Endothelial cell of umbilical vein (primary cell): ENCODE results near the gene BBLN. TPM values are rescaled to one million over a fixed set of nuclear protein-coding genes. Genes with fewer than 3 reads are reported as not detected.

Source experiments
- BruUV-seq: library from RNA; stranded (reverse); fragments of 400-500 nt; replicated peaks from 2 replicates; lab custom pipeline; 2021; lab: Mats Ljungman, UMichigan
- CTCF ChIA-PET: fragments of 300-600, 350-600 bp; sonication (Branson Sonifier 250); formaldehyde crosslinking; loops from one replicate; lab custom pipeline; 2021; ENCODE audit warnings: antibody characterized with exemption, inconsistent platforms; lab: Charles Lee
- POLR2A ChIA-PET: fragments of 300-600, 350-600 bp; sonication (Branson Sonifier 250); formaldehyde crosslinking; loops from one replicate; lab custom pipeline; 2021; ENCODE audit warnings: antibody characterized with exemption, inconsistent platforms; lab: Charles Lee
- DNase-seq: peaks from one replicate; pipeline ENCODE4 v3.0.0-alpha.2; 2011; ENCODE audit warnings: low read depth, low spot score
- FAIRE-seq: peaks from 2 replicates; lab custom pipeline; 2011; peaks lifted over from hg19 to GRCh38; lab: Jason Lieb, UNC
- H2AFZ ChIP-seq: 2 replicates; pipeline ENCODE4 v1.6.0; 2012; ENCODE audit warnings: low read depth, low read length, control low read depth, inconsistent platforms
- H3K27ac ChIP-seq: 2 replicates; pipeline ENCODE4 v1.5.1; 2011; ENCODE audit warnings: low read depth, mild to moderate bottlenecking, control low read depth, low read length, moderate library complexity; ENCODE audit not compliant: insufficient read depth
- H3K27me3 ChIP-seq, 2 experiments: 2 replicates each; pipeline versions ENCODE4 v1.6.0 to v1.6.1; 2011; ENCODE audit warnings: low read length in 2 of 2, mixed read lengths in 1 of 2; ENCODE audit not compliant: control insufficient read depth in 2 of 2, insufficient read depth in 2 of 2
- H3K36me3 ChIP-seq, 2 experiments: 2 replicates in 1 of 2; 3 replicates in 1 of 2; pipeline ENCODE4 v1.5.1; 2011; ENCODE audit warnings: low read length in 2 of 2, mild to moderate bottlenecking in 1 of 2, moderate library complexity in 1 of 2; ENCODE audit not compliant: control insufficient read depth in 2 of 2, insufficient read depth in 2 of 2; ENCODE audit errors: extremely low read depth in 1 of 2
- H3K4me1 ChIP-seq: 3 replicates; pipeline ENCODE4 v1.5.1; 2011; ENCODE audit warnings: mild to moderate bottlenecking, low read length; ENCODE audit not compliant: control insufficient read depth, insufficient read depth; ENCODE audit errors: extremely low read depth
- H3K4me2 ChIP-seq: 2 replicates; pipeline ENCODE4 v1.6.1; 2011; ENCODE audit warnings: low read length, control low read depth, mixed read lengths; ENCODE audit not compliant: insufficient read depth
- H3K4me3 ChIP-seq, 3 experiments: fragments of 200-600 bp in 1 of 3; sonication (generic), shearing (Covaris generic) in 1 of 3; replicated peaks in 1 of 3; 2 replicates each; pipeline ENCODE4 v1.5.1; 2011 to 2016; ENCODE audit warnings: control low read depth in 3 of 3, low read length in 3 of 3, mild to moderate bottlenecking in 2 of 3, inconsistent platforms in 1 of 3, low read depth in 1 of 3, moderate library complexity in 1 of 3; ENCODE audit not compliant: insufficient read depth in 1 of 3
- H3K79me2 ChIP-seq: 2 replicates; pipeline ENCODE4 v1.6.0; 2012; ENCODE audit warnings: low read length, inconsistent platforms; ENCODE audit not compliant: control insufficient read depth, insufficient read depth
- H3K9ac ChIP-seq: replicated peaks from 2 replicates; pipeline ENCODE3; 2011; ENCODE audit warnings: low read length, control low read depth; ENCODE audit not compliant: insufficient read depth; ENCODE audit errors: extremely low read depth
- H3K9me1 ChIP-seq: replicated peaks from 3 replicates; pipeline ENCODE4 v1.6.0; 2011; ENCODE audit warnings: mild to moderate bottlenecking, low read length; ENCODE audit not compliant: control insufficient read depth, insufficient read depth; ENCODE audit errors: extremely low read depth
- H3K9me3 ChIP-seq: replicated peaks from 2 replicates; pipeline ENCODE4 v1.5.1; 2012; ENCODE audit warnings: low read length, inconsistent platforms; ENCODE audit not compliant: control insufficient read depth, insufficient read depth
- H4K20me1 ChIP-seq: replicated peaks from 2 replicates; pipeline ENCODE3; 2011; ENCODE audit warnings: mild to moderate bottlenecking, low read length; ENCODE audit not compliant: control insufficient read depth, insufficient read depth; ENCODE audit errors: extremely low read depth
- CTCF ChIP-seq, 2 donors: IDR thresholded peaks; 1 replicate in 1 of 2; 2 replicates in 1 of 2; pipeline ENCODE4 v1.5.1; 2011; ENCODE audit warnings: low read length in 2 of 2, mild to moderate bottlenecking in 2 of 2, moderate library complexity in 2 of 2, control low read depth in 1 of 2, inconsistent platforms in 1 of 2, low read depth in 1 of 2; ENCODE audit not compliant: insufficient read depth in 1 of 2; ENCODE audit errors: extremely low read depth in 1 of 2
- EZH2 ChIP-seq: IDR thresholded peaks from 2 replicates; pipeline ENCODE4 v1.6.1; 2012; ENCODE audit warnings: borderline replicate concordance, low read depth, mild to moderate bottlenecking, moderate library complexity, low read length, inconsistent platforms; ENCODE audit not compliant: severe bottlenecking
- FOS ChIP-seq: IDR thresholded peaks from 2 replicates; pipeline ENCODE4 v1.6.1; 2011; ENCODE audit warnings: mild to moderate bottlenecking, low read length, moderate library complexity, borderline replicate concordance; ENCODE audit not compliant: insufficient read depth
- JUN ChIP-seq: IDR thresholded peaks from 2 replicates; pipeline ENCODE4 v1.6.1; 2011; ENCODE audit warnings: borderline replicate concordance, low read depth; ENCODE audit not compliant: insufficient read length, insufficient read depth
- MYC ChIP-seq: IDR thresholded peaks from one replicate; pipeline ENCODE4 v1.6.1; 2011; ENCODE audit warnings: mild to moderate bottlenecking, low read depth, low read length
- dilution Hi-C: fragments of 300-500 bp; cut with MboI; formaldehyde crosslinking; loops from one replicate; pipeline ENCODE4 v1.15.0; 2019; ENCODE audit warnings: low sequenced_read_pairs; ENCODE audit not compliant: extremely low pct_ligation_motif_present
- intact Hi-C: fragments of 100-400 bp; cut with micrococcal nuclease; formaldehyde crosslinking; loops from one replicate; pipeline ENCODE4 v1.10.0; 2022
- polyA plus RNA-seq, 4 experiments: library from polyadenylated mRNA; depleted of rRNA in 3 of 4; stranded (reverse) in 3 of 4; unstranded in 1 of 4; fragments of >200 nt; gene quantifications; 2 replicates each; pipeline versions ENCODE4 v1.2.1 to v1.2.3, GENCODE V29; 2011 to 2012; ENCODE audit warnings: missing spikeins in 1 of 4
- total RNA-seq: library from RNA; stranded (reverse); gene quantifications from 2 replicates; pipeline ENCODE4 v1.2.3, GENCODE V29; 2021

BBLN gene
- total and polyA plus RNA-seq, 2 donors (not counting 3 experiments of a cell fraction or from before 2014, with no cell fraction given) = 51.0 to 124 TPM

- dilution Hi-C loops = no loop called here
- Histone ChIP-seq H3K4me2 (no peak overlapping the region), H2AFZ (no peak overlapping the region), H3K36me3 (no peaks in the 10 kb centered on the region), H3K4me1 (peaks cover 10% of the 10 kb centered on the region), H4K20me1 (no peaks in the 10 kb centered on the region), H3K27ac (no peak overlapping the region), H3K4me3 (no peak overlapping the region), H3K79me2 (no peaks in the 10 kb centered on the region), H3K27me3 (peaks cover 9 to 10% of the 10 kb centered on the region in 2 experiments), H3K9ac (no peak overlapping the region), H3K9me1 (no peaks in the 10 kb centered on the region), H3K9me3 (no peaks in the 10 kb centered on the region)
- ChIA-PET POLR2A (no interaction called here), CTCF (no interaction called here)
- FAIRE-seq (no peak), DNase-seq (no peak)
- BruUV-seq = no TSS peak
- intact Hi-C loops = loop anchor here (2.0 kb wide), 1 partner anchor 13 kb away; no protein-coding TSS in a partner anchor
- TF ChIP-seq JUN (no peak), EZH2 (no peak), MYC (no peak), CTCF (IDR thresholded peaks at IDR 0.05; ENCODE audit: extremely low read depth in 1 of 2, insufficient read depth in 1 of 2, low read depth in 1 of 2, low read length in 2 of 2) (no peak), FOS (no peak)
Observed at GRCh38 chr9:128205296-128205944, 45.4 kb downstream of the BBLN start.
